GM10248 (cell line): ENCODE data around the gene PSMD3.

ENCODE experiments used
- CTCF ChIA-PET: fragments of 300-600 bp; sonication (Branson Sonifier 250); formaldehyde crosslinking; extraction: SDS; loops from one replicate; lab custom pipeline; 2021; ENCODE audit warnings: antibody characterized with exemption; lab: Yijun Ruan, JAX
- POLR2A ChIA-PET: fragments of 350-650 bp; sonication (Branson Sonifier 250); formaldehyde crosslinking; extraction: SDS; loops from one replicate; lab custom pipeline; 2020; ENCODE audit warnings: antibody characterized with exemption; lab: Yijun Ruan, JAX
- DNase-seq: peaks from one replicate; pipeline ENCODE4 v3.0.0; 2012; ENCODE audit errors: extremely low spot score
- TF ChIP-seq, protein P1 (sequence below): IDR thresholded peaks from 2 replicates; pipeline ENCODE4 v1.5.1; 2012; ENCODE audit warnings: mild to moderate bottlenecking, low read depth; ENCODE audit errors: extremely low read depth, missing control alignments, control extremely low read depth

Gene PSMD3

DNA sequence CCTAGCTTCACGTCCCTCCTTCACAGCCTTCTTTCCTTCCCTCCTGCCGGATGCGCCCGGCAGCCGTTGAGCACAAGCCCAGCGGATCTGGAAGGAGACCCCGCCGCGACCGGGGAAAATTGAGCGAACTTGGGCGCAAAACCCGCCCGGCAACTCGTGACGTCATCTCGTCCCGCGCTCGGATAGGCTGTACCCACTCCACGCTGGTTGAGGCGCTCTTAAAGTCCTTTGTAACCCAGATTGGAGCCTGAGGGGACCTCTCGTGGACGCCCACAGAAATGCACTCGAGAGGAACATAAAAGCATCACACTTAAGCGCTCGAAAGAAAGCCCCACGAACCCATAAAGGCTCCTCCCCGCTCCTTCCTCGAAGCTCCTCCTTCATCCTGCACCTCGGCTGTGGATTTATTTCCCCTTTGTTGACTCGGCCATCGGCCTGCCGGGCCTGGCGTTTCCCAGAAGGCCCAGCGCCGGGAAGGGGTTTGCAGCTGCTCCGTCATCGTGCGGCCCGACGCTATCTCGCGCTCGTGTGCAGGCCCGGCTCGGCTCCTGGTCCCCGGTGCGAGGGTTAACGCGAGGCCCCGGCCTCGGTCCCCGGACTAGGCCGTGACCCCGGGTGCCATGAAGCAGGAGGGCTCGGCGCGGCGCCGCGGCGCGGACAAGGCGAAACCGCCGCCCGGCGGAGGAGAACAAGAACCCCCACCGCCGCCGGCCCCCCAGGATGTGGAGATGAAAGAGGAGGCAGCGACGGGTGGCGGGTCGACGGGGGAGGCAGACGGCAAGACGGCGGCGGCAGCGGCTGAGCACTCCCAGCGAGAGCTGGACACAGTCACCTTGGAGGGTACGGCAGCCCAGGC, at the start of gene PSMD3:
PSMD3 (plus strand) TSS at position 457 of the 856 bp plus-strand sequence; CDS start at position 621, 164 bp downstream.
- TF ChIP-seq, protein P1, sequence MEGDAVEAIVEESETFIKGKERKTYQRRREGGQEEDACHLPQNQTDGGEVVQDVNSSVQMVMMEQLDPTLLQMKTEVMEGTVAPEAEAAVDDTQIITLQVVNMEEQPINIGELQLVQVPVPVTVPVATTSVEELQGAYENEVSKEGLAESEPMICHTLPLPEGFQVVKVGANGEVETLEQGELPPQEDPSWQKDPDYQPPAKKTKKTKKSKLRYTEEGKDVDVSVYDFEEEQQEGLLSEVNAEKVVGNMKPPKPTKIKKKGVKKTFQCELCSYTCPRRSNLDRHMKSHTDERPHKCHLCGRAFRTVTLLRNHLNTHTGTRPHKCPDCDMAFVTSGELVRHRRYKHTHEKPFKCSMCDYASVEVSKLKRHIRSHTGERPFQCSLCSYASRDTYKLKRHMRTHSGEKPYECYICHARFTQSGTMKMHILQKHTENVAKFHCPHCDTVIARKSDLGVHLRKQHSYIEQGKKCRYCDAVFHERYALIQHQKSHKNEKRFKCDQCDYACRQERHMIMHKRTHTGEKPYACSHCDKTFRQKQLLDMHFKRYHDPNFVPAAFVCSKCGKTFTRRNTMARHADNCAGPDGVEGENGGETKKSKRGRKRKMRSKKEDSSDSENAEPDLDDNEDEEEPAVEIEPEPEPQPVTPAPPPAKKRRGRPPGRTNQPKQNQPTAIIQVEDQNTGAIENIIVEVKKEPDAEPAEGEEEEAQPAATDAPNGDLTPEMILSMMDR, result peak; percentile 75
- DNase-seq, result peak; percentile 96
- CTCF ChIA-PET, result interaction anchor here (0.6 to 3.8 kb wide), 32 partner anchors 8 to 359 kb away, joined by 3 to 42 read pairs (median 4); partner anchors contain the start of genes CSF3, GSDMA and MIEN1
- POLR2A ChIA-PET, result interaction anchor here (0.6 kb wide), 1 partner anchor 359 kb away, joined by 3 read pairs; no protein-coding TSS in a partner anchor

DNA sequence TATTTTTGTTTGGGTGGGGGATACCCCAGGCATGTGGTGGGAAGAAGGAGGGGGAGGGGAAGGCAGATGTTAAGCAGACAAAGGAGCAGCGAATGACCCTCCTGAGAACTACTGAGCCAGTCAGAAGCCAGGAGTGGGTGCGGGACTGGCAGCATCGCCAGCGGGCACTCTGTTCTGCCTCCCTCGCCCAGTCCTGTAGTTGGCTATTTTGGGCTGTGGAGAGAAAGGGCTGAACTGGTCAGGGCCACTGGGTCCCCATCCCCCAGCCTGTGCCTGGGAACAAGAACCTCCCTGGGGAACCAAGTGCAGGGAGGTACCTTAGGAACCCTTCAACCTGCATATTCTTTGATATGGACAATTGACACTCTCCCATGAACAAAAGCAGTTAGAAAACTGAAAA, 46.7 kb upstream of the PSMD3 start:
- POLR2A ChIA-PET, result no interaction called here
- CTCF ChIA-PET, result interaction anchor here (1.2 to 1.4 kb wide), 2 partner anchors 147 to 312 kb away, joined by 3 read pairs; no protein-coding TSS in a partner anchor
- DNase-seq, result no peak
- TF ChIP-seq, protein P1, result no peak

DNA sequence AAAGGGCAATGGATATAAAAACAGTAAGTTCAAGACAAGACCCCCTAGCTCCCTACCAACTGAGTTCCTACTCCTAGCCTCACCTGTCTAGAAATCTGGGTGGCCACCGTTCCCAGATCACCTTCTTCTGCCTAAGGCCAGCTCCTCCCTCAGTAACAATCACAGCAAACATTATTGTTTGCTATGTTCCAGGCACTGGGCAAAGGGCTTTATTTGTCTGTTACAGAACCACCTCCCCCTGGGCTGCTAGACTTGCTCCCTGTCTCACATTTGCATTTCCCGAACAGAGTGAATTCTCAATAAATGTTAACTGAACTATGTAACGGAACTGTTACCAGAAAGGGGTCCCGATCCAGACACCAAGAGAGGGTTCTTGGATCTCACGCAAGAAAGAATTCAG, 46.3 kb upstream of the PSMD3 start:
- TF ChIP-seq, protein P1, result no peak
- DNase-seq, result no peak
- CTCF ChIA-PET, result interaction anchor here (1.2 to 1.4 kb wide), 2 partner anchors 148 to 313 kb away, joined by 3 read pairs; no protein-coding TSS in a partner anchor
- POLR2A ChIA-PET, result no interaction called here

DNA sequence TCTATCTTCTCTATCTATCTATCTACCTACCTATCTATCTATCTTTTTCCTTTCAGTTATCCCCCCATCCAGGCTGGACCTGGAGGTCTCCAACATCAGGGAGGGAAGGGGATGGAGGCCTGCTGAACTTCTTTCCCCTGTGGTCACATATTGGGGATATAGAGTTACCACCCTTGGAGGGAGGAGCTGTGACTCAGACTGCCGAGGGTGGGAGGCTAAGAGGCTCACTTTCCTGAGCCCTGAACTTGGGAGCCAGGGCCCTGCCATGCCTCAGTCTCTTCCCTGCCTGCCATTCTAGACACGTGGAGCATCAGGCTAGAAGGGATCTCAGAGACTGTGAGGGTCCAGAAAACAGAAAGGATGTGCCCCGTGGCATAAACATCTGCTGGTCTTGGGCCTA, 44.7 kb upstream of the PSMD3 start:
- TF ChIP-seq, protein P1, result no peak
- DNase-seq, result no peak
- ChIA-PET CTCF (no interaction called here), POLR2A (no interaction called here)

DNA sequence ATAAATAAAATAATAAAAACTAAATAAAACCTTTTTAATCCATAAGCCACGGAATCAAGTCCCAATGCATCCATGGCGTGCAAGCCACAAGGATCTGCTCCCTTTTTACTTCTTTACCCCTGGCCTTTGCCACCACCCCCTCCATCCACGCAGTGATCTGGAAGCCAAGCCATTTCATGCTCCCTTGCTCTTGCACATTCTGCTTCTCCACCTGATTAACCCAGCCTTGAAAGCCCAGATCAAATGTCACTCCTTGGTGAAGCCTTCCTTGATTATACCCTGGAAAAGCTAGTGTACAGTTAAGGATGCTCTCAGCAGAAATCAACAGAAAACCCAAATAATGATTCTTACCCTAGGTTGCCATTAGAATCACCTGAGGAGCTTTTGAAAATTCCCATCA, 43.2 kb upstream of the PSMD3 start:
- CTCF ChIA-PET, result interaction anchor here (0.6 to 1.8 kb wide), 8 partner anchors 8 to 43 kb away, joined by 3 to 8 read pairs (median 4); partner anchors contain the start of genes ORMDL3 and PSMD3
- POLR2A ChIA-PET, result no interaction called here
- TF ChIP-seq, protein P1, result no peak
- DNase-seq, result no peak

- ChIA-PET POLR2A (interaction anchor here (0.7 kb wide), 1 partner anchor 14 kb away, joined by 5 read pairs; no protein-coding TSS in a partner anchor), CTCF (interaction anchor here (0.6 to 3.7 kb wide), 10 partner anchors 9 to 42 kb away, joined by 3 to 16 read pairs (median 5); partner anchors contain the start of genes ORMDL3 and PSMD3)
- DNase-seq, result peak; percentile 45
- TF ChIP-seq, protein P1, result no peak
Measured at GRCh38 chr17:39938140-39938869, 42.3 kb upstream of the PSMD3 start.
